ENCODE measurements around the gene DENND2A.

- TF ChIP-seq CTCF (IDR thresholded peaks at IDR 0.05 in 8 of 11, conservative IDR thresholded peaks at IDR 0.05 in 3 of 11) (no peak), POLR2AphosphoS5 (IDR thresholded peaks at IDR 0.05) (no peak), POLR2A (IDR thresholded peaks at IDR 0.05) (no peak)
Measured at GRCh38 chr7:140604760-140605159, 35.9 kb downstream of the DENND2A start.

Measured in spleen (tissue), 7 donors.